Measurements from ENCODE around the gene NKD1.

Gene NKD1

GRCh38 chr16:50638816-50639670, 90.8 kb downstream of the NKD1 start:
- no peak for DNase-seq (ENCODE audit: extremely low spot score)
- no peak for TF ChIP-seq HDGF (IDR thresholded peaks at IDR 0.05; ENCODE audit: borderline replicate concordance)
- TF ChIP-seq BHLHE40 (IDR thresholded peaks at IDR 0.05; ENCODE audit: borderline replicate concordance), result no peak
- no peak for TF ChIP-seq NFRKB (IDR thresholded peaks at IDR 0.05)
- no peak for TF ChIP-seq TARDBP (IDR thresholded peaks at IDR 0.05)
- no peak for TF ChIP-seq ARNT (IDR thresholded peaks at IDR 0.05)
- TF ChIP-seq SP1 (IDR thresholded peaks at IDR 0.05), result no peak
- TF ChIP-seq FOXM1 (IDR thresholded peaks at IDR 0.05; ENCODE audit: borderline replicate concordance), result no peak
- TF ChIP-seq FOXA1 (IDR thresholded peaks at IDR 0.05), result no peak
- no peak for TF ChIP-seq ZNF384 (IDR thresholded peaks at IDR 0.05)
- TF ChIP-seq L3MBTL2 (conservative IDR thresholded peaks at IDR 0.05), result no peak
- TF ChIP-seq LEF1 (IDR thresholded peaks at IDR 0.05; ENCODE audit: borderline replicate concordance), result no peak
- TF ChIP-seq FOXK2 (IDR thresholded peaks at IDR 0.05), result no peak
- TF ChIP-seq ELF4 (IDR thresholded peaks at IDR 0.05), result no peak
- TF ChIP-seq, protein P1, sequence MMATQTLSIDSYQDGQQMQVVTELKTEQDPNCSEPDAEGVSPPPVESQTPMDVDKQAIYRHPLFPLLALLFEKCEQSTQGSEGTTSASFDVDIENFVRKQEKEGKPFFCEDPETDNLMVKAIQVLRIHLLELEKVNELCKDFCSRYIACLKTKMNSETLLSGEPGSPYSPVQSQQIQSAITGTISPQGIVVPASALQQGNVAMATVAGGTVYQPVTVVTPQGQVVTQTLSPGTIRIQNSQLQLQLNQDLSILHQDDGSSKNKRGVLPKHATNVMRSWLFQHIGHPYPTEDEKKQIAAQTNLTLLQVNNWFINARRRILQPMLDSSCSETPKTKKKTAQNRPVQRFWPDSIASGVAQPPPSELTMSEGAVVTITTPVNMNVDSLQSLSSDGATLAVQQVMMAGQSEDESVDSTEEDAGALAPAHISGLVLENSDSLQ (IDR thresholded peaks at IDR 0.05), result no peak
- TF ChIP-seq SUZ12 (IDR thresholded peaks at IDR 0.05), result no peak
- no peak for TF ChIP-seq CTBP1 (IDR thresholded peaks at IDR 0.05; ENCODE audit: borderline replicate concordance)
- CTCF ChIA-PET, result no interaction called here
- POLR2A ChIA-PET, result no interaction called here

DNA sequence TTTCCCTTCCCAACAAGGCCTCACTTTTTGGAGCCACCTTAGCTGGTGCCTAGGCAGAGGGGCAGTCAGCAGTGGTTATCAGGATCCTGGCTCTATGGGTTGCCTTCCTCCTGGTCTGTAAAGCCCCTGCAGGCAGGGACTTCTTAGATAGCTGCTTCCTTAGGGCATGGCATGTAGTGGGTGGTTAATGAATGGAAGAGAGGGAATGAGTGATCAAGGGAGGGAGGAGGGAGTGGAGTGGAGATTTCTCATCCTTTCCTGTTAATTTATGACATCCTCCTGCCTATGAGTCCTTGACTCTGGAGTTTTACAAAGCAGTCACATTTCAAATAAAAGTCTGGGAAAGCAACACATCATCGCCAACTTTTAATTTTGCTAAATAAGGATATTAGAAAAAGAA, 92.2 kb downstream of the NKD1 start:
- ChIA-PET POLR2A (no interaction called here), CTCF (no interaction called here)
- no peak for TF ChIP-seq NFRKB (IDR thresholded peaks at IDR 0.05)
- TF ChIP-seq FOXK2 (IDR thresholded peaks at IDR 0.05), result no peak
- TF ChIP-seq SUZ12 (IDR thresholded peaks at IDR 0.05), result no peak
- no peak for TF ChIP-seq HDGF (IDR thresholded peaks at IDR 0.05; ENCODE audit: borderline replicate concordance)
- no peak for TF ChIP-seq SP1 (IDR thresholded peaks at IDR 0.05)
- no peak for TF ChIP-seq ARNT (IDR thresholded peaks at IDR 0.05)
- no peak for TF ChIP-seq TARDBP (IDR thresholded peaks at IDR 0.05)
- TF ChIP-seq, protein P1 (IDR thresholded peaks at IDR 0.05), result no peak
- no peak for TF ChIP-seq FOXM1 (IDR thresholded peaks at IDR 0.05; ENCODE audit: borderline replicate concordance)
- no peak for DNase-seq (ENCODE audit: extremely low spot score)

DNA sequence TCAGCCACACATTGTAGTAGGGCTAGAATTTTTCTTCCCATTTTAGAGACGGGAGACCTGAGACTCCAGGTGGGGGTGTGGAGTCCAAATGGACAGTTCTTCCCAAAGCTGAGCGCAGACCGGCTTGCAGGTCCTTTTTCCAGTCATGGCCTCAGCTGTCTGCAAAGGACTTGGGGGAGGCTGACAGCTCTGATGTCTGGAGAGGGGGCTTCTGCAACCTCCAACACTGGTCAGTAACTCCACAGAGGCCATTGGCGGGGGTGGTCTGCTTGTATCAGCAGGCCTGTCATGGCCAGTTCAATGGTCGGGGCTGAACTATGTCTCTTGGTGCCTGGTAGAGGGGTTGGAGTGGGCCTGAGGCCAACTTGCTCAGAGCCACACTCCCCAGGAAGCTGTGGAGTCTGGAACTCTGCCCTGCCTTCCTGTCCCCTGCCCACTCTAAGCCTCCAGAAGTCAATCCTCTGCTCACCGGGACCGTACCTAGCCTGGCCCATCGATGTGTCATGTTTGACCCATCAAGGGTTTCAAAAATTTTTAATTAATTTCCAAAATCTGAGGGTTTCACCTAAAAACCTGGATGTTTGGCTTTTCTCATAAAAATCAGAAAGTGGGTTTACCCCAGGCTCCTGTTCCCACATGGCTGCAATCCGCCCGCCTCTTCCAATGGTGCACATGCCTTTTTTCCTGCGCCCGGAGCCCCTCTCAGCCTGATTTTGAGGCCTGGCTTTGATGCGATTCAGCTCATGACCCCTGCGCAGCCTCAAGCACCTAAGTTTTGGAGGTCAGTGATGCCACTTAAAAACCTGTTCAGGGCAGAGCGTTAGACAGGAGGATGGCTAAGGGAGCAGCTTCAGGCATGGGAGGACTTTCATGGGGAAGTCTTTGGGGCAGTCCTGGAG, 93.0 kb downstream of the NKD1 start:
- DNase-seq (ENCODE audit: extremely low spot score), result no peak
- CTCF ChIA-PET, result no interaction called here
- POLR2A ChIA-PET, result no interaction called here
- no peak for TF ChIP-seq SUZ12 (IDR thresholded peaks at IDR 0.05)
- TF ChIP-seq LEF1 (IDR thresholded peaks at IDR 0.05; ENCODE audit: borderline replicate concordance), result no peak

DNA sequence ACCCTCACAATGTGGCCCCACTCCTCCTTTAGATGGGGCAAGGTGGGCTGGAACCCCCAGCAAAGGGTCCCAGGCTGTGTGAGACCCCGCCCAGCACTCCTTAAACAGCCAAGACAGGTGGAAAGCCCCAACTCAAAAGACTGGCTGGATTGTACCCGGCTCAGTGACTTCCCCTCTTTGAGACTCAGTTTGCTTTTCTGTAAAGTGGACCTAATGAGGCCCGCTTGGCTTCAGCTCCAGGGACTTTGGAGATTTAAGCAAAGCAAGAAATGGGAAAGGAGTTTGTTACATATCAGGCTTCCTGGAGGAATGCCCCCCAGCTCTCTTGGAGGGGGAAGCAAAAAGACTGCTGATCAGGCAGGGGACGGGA, 93.6 kb downstream of the NKD1 start:
- ChIA-PET POLR2A (no interaction called here), CTCF (no interaction called here)
- DNase-seq (ENCODE audit: extremely low spot score), result no peak
- TF ChIP-seq CTBP1 (IDR thresholded peaks at IDR 0.05; ENCODE audit: borderline replicate concordance) (no peak), LEF1 (IDR thresholded peaks at IDR 0.05; ENCODE audit: borderline replicate concordance) (no peak), FOXM1 (IDR thresholded peaks at IDR 0.05; ENCODE audit: borderline replicate concordance) (no peak), NFRKB (IDR thresholded peaks at IDR 0.05) (no peak), SP1 (IDR thresholded peaks at IDR 0.05) (no peak), HDGF (IDR thresholded peaks at IDR 0.05; ENCODE audit: borderline replicate concordance) (no peak), FOXA1 (IDR thresholded peaks at IDR 0.05) (no peak), FOXK2 (IDR thresholded peaks at IDR 0.05) (no peak)
- TF ChIP-seq, protein P1 (IDR thresholded peaks at IDR 0.05), result no peak

GRCh38 chr16:50642349-50642748, 94.2 kb downstream of the NKD1 start:
- ChIA-PET POLR2A (no interaction called here), CTCF (no interaction called here)
- TF ChIP-seq, protein P1 (IDR thresholded peaks at IDR 0.05), result no peak
- TF ChIP-seq L3MBTL2 (conservative IDR thresholded peaks at IDR 0.05), result no peak
- DNase-seq (ENCODE audit: extremely low spot score), result no peak

DNA sequence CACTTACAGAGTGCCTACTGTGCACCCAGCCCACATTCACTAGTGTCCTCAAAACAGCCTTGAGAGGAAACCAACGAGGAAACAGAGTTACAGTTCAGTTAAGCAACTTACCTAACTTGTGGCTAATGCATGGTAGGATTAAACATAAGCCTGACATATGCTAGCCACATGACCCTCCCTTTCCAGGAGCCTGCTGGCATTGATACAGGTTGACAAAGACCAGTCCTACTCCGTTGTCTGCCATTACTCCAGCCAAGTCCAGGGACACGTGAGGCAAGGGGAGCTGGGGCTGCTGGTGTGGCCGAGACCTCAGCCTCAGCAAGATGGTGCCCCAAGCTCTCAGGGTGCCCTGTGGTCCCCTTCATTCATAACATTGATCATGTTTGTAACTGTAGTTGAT, 95.0 kb downstream of the NKD1 start:
- TF ChIP-seq LEF1 (IDR thresholded peaks at IDR 0.05; ENCODE audit: borderline replicate concordance) (no peak), TARDBP (IDR thresholded peaks at IDR 0.05) (no peak), L3MBTL2 (conservative IDR thresholded peaks at IDR 0.05) (no peak), SUZ12 (IDR thresholded peaks at IDR 0.05) (no peak), CTBP1 (IDR thresholded peaks at IDR 0.05; ENCODE audit: borderline replicate concordance) (no peak)
- TF ChIP-seq, protein P1 (IDR thresholded peaks at IDR 0.05), result no peak
- ChIA-PET CTCF (no interaction called here), POLR2A (no interaction called here)
- no peak for DNase-seq (ENCODE audit: extremely low spot score)
